CD4-positive, alpha-beta memory T cell (primary cell): ENCODE data around the gene TMEM243. TPM values are rescaled to one million over a fixed set of nuclear protein-coding genes. Genes with fewer than 3 reads are reported as not detected.

Source experiments
- polyA plus RNA-seq, 2 donors: library from polyadenylated mRNA; unstranded; fragments of 300-500 nt; fragmentation: Illumina TruSeq; gene quantifications; one replicate each; pipeline ENCODE4 v1.2.3, GENCODE V29; 2021
- total RNA-seq, 2 experiments: library from RNA; stranded (reverse); gene quantifications; one replicate each; pipeline ENCODE4 v1.2.3, GENCODE V29; 2021

The TMEM243 gene
- total and polyA plus RNA-seq, 4 experiments from 2014 or later: 81.3 to 105 (median 96.5) TPM

Other genes with a start within 250 kb of the TMEM243 start
- 10 to 100 TPM in 1 of 2 experiments, 1 to 10 TPM in 1; 8.8 to 11.8 TPM for gene ELAPOR2, start 160.1 kb downstream of the TMEM243 start, total RNA-seq
- gene ELAPOR2, start 160.1 kb downstream of the TMEM243 start, polyA plus RNA-seq: 10 to 100 TPM in 1 of 2 donors, 1 to 10 TPM in 1; 6.5 to 10.2 TPM
- gene DMTF1, start 67.3 kb downstream of the TMEM243 start, total RNA-seq: 100 to 1,000 TPM; 173 to 183 TPM
- gene DMTF1, start 67.3 kb downstream of the TMEM243 start, polyA plus RNA-seq: 10 to 100 TPM; 13.2 to 28.5 TPM
- gene CROT, start 125.9 kb upstream of the TMEM243 start, total RNA-seq: 10 to 100 TPM; 17.8 to 19.0 TPM
- 10 to 100 TPM; 12.1 to 13.1 TPM for gene CROT, start 125.9 kb upstream of the TMEM243 start, polyA plus RNA-seq